Neural crest cell (in vitro differentiated cells): ENCODE results near the gene PANK4. TPM values are rescaled to one million over a fixed set of nuclear protein-coding genes. Genes with fewer than 3 reads are reported as not detected.

Experiments
- DNase-seq: peaks from one replicate; pipeline ENCODE4 v3.0.0; 2021; ENCODE audit warnings: low read depth, mixed read lengths, low spot score
- H3K27ac Mint-ChIP-seq: one replicate; pipeline ENCODE4 v1.8.0; 2021; ENCODE audit warnings: mild to moderate bottlenecking, mixed read lengths; ENCODE audit not compliant: unreplicated experiment
- H3K27me3 Mint-ChIP-seq: 2 replicates; pipeline ENCODE4 v1.8.0; 2021; ENCODE audit warnings: low read depth, mild to moderate bottlenecking, mixed read lengths
- H3K36me3 Mint-ChIP-seq: 2 replicates; pipeline ENCODE4 v1.8.0; 2021; ENCODE audit warnings: low read depth, mild to moderate bottlenecking, mixed read lengths
- H3K4me1 Mint-ChIP-seq: 2 replicates; pipeline ENCODE4 v1.8.0; 2021; ENCODE audit warnings: mixed read lengths
- H3K4me3 Mint-ChIP-seq: one replicate; pipeline ENCODE4 v1.8.0; 2021; ENCODE audit warnings: mild to moderate bottlenecking, mixed read lengths
- H3K9me3 Mint-ChIP-seq: 2 replicates; pipeline ENCODE4 v1.8.0; 2021; ENCODE audit warnings: mixed read lengths
- CTCF ChIP-seq: fragments of 200-600 bp; sonication (generic); conservative IDR thresholded peaks from 2 replicates; pipeline ENCODE4 v1.5.0; 2021; ENCODE audit warnings: antibody characterized with exemption, mild to moderate bottlenecking
- total RNA-seq: library from RNA; stranded (reverse); gene quantifications from 2 replicates; pipeline ENCODE4 v1.2.1, GENCODE V29; 2021

The PANK4 gene
- total RNA-seq, 1 donor from 2014 or later = 65.5 TPM

GRCh38 chr1:2483970-2484369, 42.4 kb downstream of the PANK4 start:
- H3K27ac Mint-ChIP-seq = no peak overlapping the region

GRCh38 chr1:2483026-2483425, 43.4 kb downstream of the PANK4 start:
- no peak overlapping the region for H3K27ac Mint-ChIP-seq
- H3K4me1 Mint-ChIP-seq = no peaks in the 10 kb centered on the region
- no peaks in the 10 kb centered on the region for H3K9me3 Mint-ChIP-seq
- H3K4me3 Mint-ChIP-seq = no peak overlapping the region
- H3K27me3 Mint-ChIP-seq = no peaks in the 10 kb centered on the region
- no peak for DNase-seq
- H3K36me3 Mint-ChIP-seq = no peaks in the 10 kb centered on the region
- TF ChIP-seq CTCF = no peak

More at GRCh38 chr1:2483970-2484369, 42.4 kb downstream of the PANK4 start:
- DNase-seq = no peak
- Mint-ChIP-seq H3K4me1 (no peaks in the 10 kb centered on the region), H3K36me3 (no peaks in the 10 kb centered on the region), H3K4me3 (no peak overlapping the region), H3K27me3 (no peaks in the 10 kb centered on the region), H3K9me3 (peaks cover 6% of the 10 kb centered on the region)
- no peak for TF ChIP-seq CTCF

- Mint-ChIP-seq H3K27ac (no peak overlapping the region), H3K9me3 (no peaks in the 10 kb centered on the region), H3K4me3 (no peak overlapping the region), H3K36me3 (no peaks in the 10 kb centered on the region), H3K4me1 (no peaks in the 10 kb centered on the region), H3K27me3 (no peaks in the 10 kb centered on the region)
- no peak for DNase-seq
- no peak for TF ChIP-seq CTCF
Measured at GRCh38 chr1:2482588-2482987, 43.8 kb downstream of the PANK4 start.

DNA sequence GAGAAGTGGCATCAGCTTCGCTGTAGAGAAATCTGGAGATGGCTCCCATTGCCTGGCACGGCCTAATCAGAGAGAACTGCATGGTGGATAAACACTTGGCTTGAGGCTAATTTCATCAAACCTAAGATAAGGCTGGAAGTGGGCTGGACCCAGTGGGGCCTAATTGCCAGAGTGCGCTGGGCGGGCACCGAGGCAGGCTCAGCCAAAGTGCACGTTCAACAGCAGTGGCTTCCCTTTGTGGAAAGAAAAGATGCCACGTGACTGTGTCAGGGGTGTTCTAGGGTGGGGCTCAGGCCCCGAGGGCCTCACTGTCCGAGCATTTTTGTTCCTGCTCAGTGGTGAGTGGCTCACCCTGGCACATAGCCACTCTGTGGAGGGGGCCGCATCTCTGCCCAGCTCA, 44.5 kb downstream of the PANK4 start:
- H3K9me3 Mint-ChIP-seq = no peaks in the 10 kb centered on the region
- no peak overlapping the region for H3K27ac Mint-ChIP-seq
- no peak overlapping the region for H3K4me3 Mint-ChIP-seq
- no peaks in the 10 kb centered on the region for H3K27me3 Mint-ChIP-seq
- DNase-seq = no peak
- no peaks in the 10 kb centered on the region for H3K36me3 Mint-ChIP-seq
- no peaks in the 10 kb centered on the region for H3K4me1 Mint-ChIP-seq
- TF ChIP-seq CTCF = no peak

- Mint-ChIP-seq H3K27ac (no peak overlapping the region), H3K4me3 (no peak overlapping the region), H3K9me3 (no peaks in the 10 kb centered on the region), H3K27me3 (no peaks in the 10 kb centered on the region), H3K4me1 (no peaks in the 10 kb centered on the region), H3K36me3 (no peaks in the 10 kb centered on the region)
- no peak for TF ChIP-seq CTCF
- no peak for DNase-seq
Measured at GRCh38 chr1:2480986-2481364, 45.4 kb downstream of the PANK4 start.
